GM18519 (cell line): ENCODE data around the gene LINGO3.

Source experiments
- ATAC-seq: cut with Tn5 transposase; IDR thresholded peaks from one replicate; pipeline ENCODE4 v1.9.1; 2021; ENCODE audit warnings: mild to moderate bottlenecking, moderate library complexity; ENCODE audit not compliant: unreplicated experiment, low FRiP score

Gene LINGO3

GRCh38 chr19:2269244-2270156 lies 38.5 kb downstream of the LINGO3 start:
- ATAC-seq = peak; percentile 53

GRCh38 chr19:2268861-2269243 lies 39.1 kb downstream of the LINGO3 start:
- ATAC-seq = no peak

GRCh38 chr19:2268480-2268830 lies 39.5 kb downstream of the LINGO3 start:
- ATAC-seq = no peak

- no peak for ATAC-seq
Measured at GRCh38 chr19:2266183-2266993, 41.6 kb downstream of the LINGO3 start.

GRCh38 chr19:2261438-2262172 lies 46.3 kb downstream of the LINGO3 start:
- ATAC-seq = no peak

GRCh38 chr19:2260341-2260805 lies 47.6 kb downstream of the LINGO3 start:
- ATAC-seq = no peak

GRCh38 chr19:2259336-2259735 lies 48.6 kb downstream of the LINGO3 start:
- no peak for ATAC-seq
